Small intestine (tissue), 7 donors: Measurements from ENCODE around the gene DCHS1. TPM values are rescaled to one million over a fixed set of nuclear protein-coding genes. Genes with fewer than 3 reads are reported as not detected.
A peak's percentile ranks its signal among the peaks of the same experiment; 100 is the strongest.

Source experiments
- DNase-seq, 2 donors: peaks; one replicate each; pipeline versions ENCODE4 v3.0.0 to v3.0.0-alpha.2; 2013
- FAIRE-seq: peaks from 2 replicates; lab custom pipeline; 2012; peaks lifted over from hg19 to GRCh38; lab: Jason Lieb, UNC
- H3K27ac ChIP-seq, 3 donors: one replicate each; pipeline ENCODE4 v1.5.1; 2013; ENCODE audit warnings: low read length in 2 of 3, mild to moderate bottlenecking in 2 of 3, control low read depth in 1 of 3, inconsistent platforms in 1 of 3, low read depth in 1 of 3, moderate library complexity in 1 of 3
- H3K27me3 ChIP-seq, 3 donors: one replicate each; pipeline ENCODE4 v1.6.1; 2013; ENCODE audit warnings: low read length in 3 of 3, inconsistent platforms in 1 of 3; ENCODE audit not compliant: control insufficient read depth in 3 of 3, insufficient read depth in 3 of 3
- H3K36me3 ChIP-seq, 3 donors: one replicate each; pipeline ENCODE4 v1.6.1; 2013; ENCODE audit warnings: low read length in 3 of 3, inconsistent platforms in 1 of 3, low read depth in 1 of 3, mild to moderate bottlenecking in 1 of 3, moderate library complexity in 1 of 3; ENCODE audit not compliant: control insufficient read depth in 3 of 3, insufficient read depth in 2 of 3
- H3K4me1 ChIP-seq, 3 donors: one replicate each; pipeline ENCODE4 v1.6.1; 2013; ENCODE audit warnings: low read length in 2 of 3, inconsistent platforms in 1 of 3, low read depth in 1 of 3, mild to moderate bottlenecking in 1 of 3, moderate library complexity in 1 of 3; ENCODE audit not compliant: control insufficient read depth in 3 of 3, insufficient read depth in 2 of 3
- H3K4me3 ChIP-seq, 3 donors: one replicate each; pipeline ENCODE4 v1.5.1; 2013; ENCODE audit warnings: low read length in 3 of 3, control low read depth in 1 of 3, inconsistent platforms in 1 of 3, low read depth in 1 of 3, mild to moderate bottlenecking in 1 of 3, moderate library complexity in 1 of 3
- H3K9me3 ChIP-seq, 2 donors: one replicate each; pipeline ENCODE4 v1.6.1; 2013; ENCODE audit warnings: low read depth in 1 of 2, low read length in 1 of 2; ENCODE audit not compliant: control insufficient read depth in 2 of 2, insufficient read depth in 1 of 2
- WGBS, 3 donors: extraction: QIAGEN DNeasy Blood & Tissue Kit; methylation state at CpG; one replicate each; pipeline ENCODE4 v1.1.7; 2013; 5-methylcytosine and 5-hydroxymethylcytosine counted together
- polyA plus RNA-seq, 4 donors: library from polyadenylated mRNA; stranded (reverse) in 3 of 4; unstranded in 1 of 4; fragments of 200-250 nt in 3 of 4; fragments of 120-200 nt in 1 of 4; gene quantifications; one replicate each; pipeline versions ENCODE4 v1.2.1 to v1.2.3, GENCODE V29; 2013
- donor health status: healthy with polysubstance abuse.
- donor health status: control.
- donor health status: control.
- donor health status: Bipolar disorder and iron deficiency.
- donor health status: healthy.

Gene DCHS1
- polyA plus RNA-seq, 4 donors, result under 0.01 to 10.7 (median 3.6) TPM

- Histone ChIP-seq H3K27ac (peak within 1 kb of the TSS; percentile 92 to 100 (median 96)), H3K9me3 (no peaks in the 10 kb centered on the region), H3K36me3 (peaks cover 9 to 72% (median 14%) of the 10 kb centered on the region in 3 donors), H3K4me3 (peak within 1 kb of the TSS; percentile 79 to 98 (median 79)), H3K4me1 (peaks cover 0 to 28% (median 2%) of the 10 kb centered on the region in 3 donors), H3K27me3 (no peaks in the 10 kb centered on the region)
- peak; percentile 97 for DNase-seq
- 0 to 1% (median 0%) methylated on average over 46 to 51 of the region's 51 CpGs for WGBS, 3 donors
- FAIRE-seq, result no peak
These were observed 43.2 kb downstream of the DCHS1 start, which contains the start of gene TAF10 for GRCh38 chr11:6612213-6613041. Gene TAF10 (minus strand): TSS chr11:6612216. CDS start chr11:6612189, 27 bp downstream.

- Histone ChIP-seq H3K9me3 (no peaks in the 10 kb centered on the region), H3K4me1 (peaks cover 0 to 30% (median 2%) of the 10 kb centered on the region in 3 donors), H3K4me3 (peak overlapping the region; percentile 79 to 98 (median 79)), H3K27me3 (no peaks in the 10 kb centered on the region), H3K36me3 (peaks cover 9 to 67% (median 14%) of the 10 kb centered on the region in 3 donors), H3K27ac (peak overlapping the region; percentile 92 to 100 (median 96))
- FAIRE-seq (no peak), DNase-seq (no peak)
- 0 to 1% (median 1%) methylated on average over 22 to 36 of the region's 36 CpGs for WGBS, 3 donors
These were observed 43.7 kb downstream of the DCHS1 start for GRCh38 chr11:6611963-6612212.

DNA sequence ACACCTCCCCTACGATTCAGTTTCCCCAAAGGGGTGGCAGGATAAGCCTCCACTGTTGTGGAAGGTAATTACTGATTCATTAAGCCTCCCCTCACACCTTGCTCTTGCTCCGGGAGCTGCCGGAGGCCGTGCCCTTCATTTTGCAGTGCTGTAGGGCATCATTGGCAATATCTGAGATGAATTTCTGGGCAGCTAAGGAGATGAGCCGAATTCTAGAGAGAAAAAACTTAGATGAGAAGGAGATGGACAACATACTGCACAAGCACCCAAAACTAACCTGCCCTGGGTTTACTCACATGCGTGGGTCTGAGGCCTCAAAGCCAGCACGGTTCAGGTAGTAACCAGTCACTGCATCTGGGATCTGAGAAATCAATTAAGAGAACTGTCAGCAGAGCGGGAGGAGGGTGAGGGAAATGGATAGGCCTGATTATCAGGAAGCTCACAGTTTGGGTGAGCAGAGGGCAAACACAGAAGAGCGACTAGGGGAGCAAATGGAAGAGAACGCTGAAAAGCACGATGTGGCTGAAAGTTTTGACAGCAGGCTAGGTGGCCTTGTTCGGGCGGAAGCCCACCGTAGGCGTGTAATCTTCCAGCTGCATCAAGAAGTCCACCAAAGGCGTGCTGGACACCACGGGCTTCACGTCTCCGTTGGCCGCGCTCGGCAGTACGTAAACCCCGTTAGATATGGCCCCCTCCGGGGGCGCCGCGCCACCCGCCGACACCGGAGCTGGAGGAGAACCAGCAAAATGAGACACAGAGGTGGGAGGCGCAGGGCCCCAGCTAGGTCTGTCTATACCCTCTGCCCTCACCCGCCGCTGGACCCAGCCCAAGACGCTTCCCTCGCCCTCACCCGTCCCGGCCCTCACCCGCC lies 44.3 kb downstream of the DCHS1 start:
- Histone ChIP-seq H3K36me3 (peaks cover 9 to 61% (median 14%) of the 10 kb centered on the region in 3 donors), H3K27ac (peak overlapping the region; percentile 83 to 96 (median 92)), H3K9me3 (no peaks in the 10 kb centered on the region), H3K4me3 (peak overlapping the region; percentile 79 to 98 (median 79)), H3K27me3 (no peaks in the 10 kb centered on the region), H3K4me1 (peaks cover 4 to 35% (median 7%) of the 10 kb centered on the region in 3 donors)
- FAIRE-seq, result no peak
- WGBS, 3 donors, result 10 to 13% (median 11%) methylated on average over 36 to 39 of the region's 39 CpGs
- peak in 1 of 2 donors; percentile 19 for DNase-seq

DNA sequence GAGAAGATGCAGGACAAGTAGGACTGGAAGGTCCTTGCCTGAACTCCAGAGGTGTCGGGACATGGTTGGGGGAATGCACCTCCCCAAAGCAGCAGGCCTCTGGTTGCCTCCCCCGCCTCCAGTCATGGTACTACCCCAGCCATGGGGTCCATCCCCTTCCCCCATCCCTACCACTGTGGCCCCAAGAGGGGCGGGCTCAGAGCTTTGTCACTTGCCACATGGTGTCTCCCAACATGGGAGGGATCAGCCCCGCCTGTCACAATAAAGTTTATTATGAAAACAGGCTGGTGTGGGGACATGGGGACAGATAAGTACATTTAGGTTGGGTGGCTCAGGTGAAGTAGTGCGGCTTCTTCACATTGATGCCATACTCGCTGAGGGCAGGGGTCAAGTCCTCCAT lies 45.0 kb downstream of the DCHS1 start:
- H3K27me3 ChIP-seq, result no peaks in the 10 kb centered on the region
- DNase-seq, result no peak

DNA sequence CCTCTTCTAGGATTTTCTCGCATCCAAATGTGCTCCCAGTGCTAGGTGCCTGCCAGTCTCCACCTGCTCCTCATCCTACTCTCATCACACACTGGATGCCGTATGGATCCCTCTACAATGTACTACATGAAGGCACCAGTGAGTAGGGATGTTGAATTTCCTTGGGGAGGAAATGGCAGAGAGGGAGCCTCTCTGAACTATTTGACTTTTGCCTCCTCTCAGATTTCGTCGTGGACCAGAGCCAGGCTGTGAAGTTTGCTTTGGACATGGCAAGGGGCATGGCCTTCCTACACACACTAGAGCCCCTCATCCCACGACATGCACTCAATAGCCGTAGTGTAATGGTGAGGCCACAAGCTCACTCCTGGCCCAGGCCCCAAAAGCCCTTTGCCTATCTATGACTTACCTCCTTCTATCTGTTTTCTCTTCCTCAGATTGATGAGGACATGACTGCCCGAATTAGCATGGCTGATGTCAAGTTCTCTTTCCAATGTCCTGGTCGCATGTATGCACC lies 46.0 kb downstream of the DCHS1 start:
- no peak overlapping the region for H3K4me3 ChIP-seq
- FAIRE-seq (no peak), DNase-seq (no peak)
- H3K9me3 ChIP-seq, result no peaks in the 10 kb centered on the region
- H3K4me1 ChIP-seq, result peaks cover 7 to 51% (median 8%) of the 10 kb centered on the region in 3 donors
- WGBS, 3 donors, result 76 to 89% (median 87%) methylated on average over 8 of the region's 8 CpGs
- H3K36me3 ChIP-seq, result peaks cover 9 to 44% (median 14%) of the 10 kb centered on the region in 3 donors
- H3K27me3 ChIP-seq, result no peaks in the 10 kb centered on the region
- peak overlapping the region in 1 of 3 donors; percentile 67 for H3K27ac ChIP-seq

More for the DNA sequence above, 45.0 kb downstream of the DCHS1 start:
- H3K36me3 ChIP-seq, result peaks cover 9 to 54% (median 14%) of the 10 kb centered on the region in 3 donors
- H3K4me3 ChIP-seq, result peak overlapping the region in 1 of 3 donors; percentile 98
- peaks cover 6 to 42% (median 8%) of the 10 kb centered on the region in 3 donors for H3K4me1 ChIP-seq
- WGBS, 3 donors, result 86 to 88% (median 87%) methylated on average over 6 of the region's 6 CpGs
- no peak for FAIRE-seq
- peak overlapping the region in 1 of 3 donors; percentile 96 for H3K27ac ChIP-seq
- H3K9me3 ChIP-seq, result no peaks in the 10 kb centered on the region

- Histone ChIP-seq H3K36me3 (peaks cover 9 to 39% (median 14%) of the 10 kb centered on the region in 3 donors), H3K27me3 (no peaks in the 10 kb centered on the region), H3K27ac (peak overlapping the region in 1 of 3 donors; percentile 67), H3K9me3 (no peaks in the 10 kb centered on the region), H3K4me3 (no peak overlapping the region), H3K4me1 (peaks cover 7 to 51% (median 8%) of the 10 kb centered on the region in 3 donors)
- FAIRE-seq, result no peak
- no peak for DNase-seq
- WGBS, 3 donors, result 87 to 89% (median 89%) methylated on average over 14 of the region's 14 CpGs
These were observed 46.7 kb downstream of the DCHS1 start for GRCh38 chr11:6608726-6609501.

GRCh38 chr11:6608011-6608410 lies 47.6 kb downstream of the DCHS1 start:
- WGBS, 3 donors, result 91 to 93% (median 91%) methylated on average over 9 of the region's 9 CpGs

More at GRCh38 chr11:6608011-6608410, 47.6 kb downstream of the DCHS1 start:
- H3K27me3 ChIP-seq, result no peaks in the 10 kb centered on the region
- DNase-seq (no peak), FAIRE-seq (no peak)
- H3K4me1 ChIP-seq, result peaks cover 7 to 47% (median 8%) of the 10 kb centered on the region in 3 donors
- H3K9me3 ChIP-seq, result no peaks in the 10 kb centered on the region
- H3K4me3 ChIP-seq, result no peak overlapping the region
- peak overlapping the region in 2 of 3 donors; percentile 67 to 92 for H3K27ac ChIP-seq
- peaks cover 9 to 39% (median 14%) of the 10 kb centered on the region in 3 donors for H3K36me3 ChIP-seq
